Progenitor cell of endocrine pancreas (in vitro differentiated cells): ENCODE results near the gene PRAMEF17. TPM values are rescaled to one million over a fixed set of nuclear protein-coding genes. Genes with fewer than 3 reads are reported as not detected.
"Not testable (repeated sequence)": the region's sequence is repeated elsewhere in the genome, so short reads cannot be mapped to it uniquely, and the experiment has no call there.

Experiments used
- DNase-seq: peaks from one replicate; pipeline ENCODE4 v3.0.0; 2021; ENCODE audit warnings: low spot score; ENCODE audit not compliant: unreplicated experiment
- H3K27ac Mint-ChIP-seq: 2 replicates; pipeline ENCODE4 v1.8.0; 2021; ENCODE audit warnings: mild to moderate bottlenecking, moderate library complexity, mixed read lengths
- H3K27me3 Mint-ChIP-seq: 2 replicates; pipeline ENCODE4 v1.8.0; 2021; ENCODE audit warnings: mixed read lengths
- H3K36me3 Mint-ChIP-seq: 2 replicates; pipeline ENCODE4 v1.8.0; 2022; ENCODE audit warnings: mixed read lengths; ENCODE audit not compliant: insufficient read depth
- H3K4me1 Mint-ChIP-seq: 2 replicates; pipeline ENCODE4 v1.8.0; 2021; ENCODE audit warnings: low read depth, mixed read lengths
- H3K4me3 Mint-ChIP-seq: 2 replicates; pipeline ENCODE4 v1.8.0; 2021; ENCODE audit warnings: low read depth, mild to moderate bottlenecking, moderate library complexity, mixed read lengths
- H3K9me3 Mint-ChIP-seq: 2 replicates; pipeline ENCODE4 v1.8.0; 2021; ENCODE audit warnings: low read depth, mixed read lengths
- CTCF ChIP-seq: fragments of 200-600 bp; sonication (generic); IDR thresholded peaks from one replicate; pipeline ENCODE4 v1.5.0; 2021; ENCODE audit warnings: antibody characterized with exemption, mild to moderate bottlenecking; ENCODE audit not compliant: unreplicated experiment
- total RNA-seq: library from RNA; stranded (reverse); gene quantifications from 2 replicates; pipeline ENCODE4 v1.2.1, GENCODE V29; 2021

Gene PRAMEF17
- total RNA-seq, 1 donor from 2014 or later = not detected

- DNase-seq, H3K27ac Mint-ChIP-seq, H3K27me3 Mint-ChIP-seq, H3K36me3 Mint-ChIP-seq, H3K4me3 Mint-ChIP-seq, H3K4me1 Mint-ChIP-seq: not testable (repeated sequence)
- H3K9me3 Mint-ChIP-seq = peaks cover 34% of the 10 kb centered on the region
Observed at GRCh38 chr1:13394761-13395160, 5.3 kb downstream of the PRAMEF17 start.

GRCh38 chr1:13395311-13395710 is 5.9 kb downstream of the PRAMEF17 start:
- peaks cover 32% of the 10 kb centered on the region for H3K9me3 Mint-ChIP-seq
- not testable (repeated sequence) for H3K4me3 Mint-ChIP-seq, H3K27me3 Mint-ChIP-seq, H3K4me1 Mint-ChIP-seq, H3K27ac Mint-ChIP-seq, H3K36me3 Mint-ChIP-seq, DNase-seq

GRCh38 chr1:13407811-13408210 is 18.4 kb downstream of the PRAMEF17 start:
- no peak for TF ChIP-seq CTCF
- Mint-ChIP-seq H3K27me3 (no peaks in the 10 kb centered on the region), H3K9me3 (peaks cover 31% of the 10 kb centered on the region), H3K4me1 (no peaks in the 10 kb centered on the region), H3K27ac (no peak overlapping the region), H3K36me3 (peaks cover 2% of the 10 kb centered on the region), H3K4me3 (no peak overlapping the region)
- DNase-seq = no peak

GRCh38 chr1:13410150-13410549 is 20.7 kb downstream of the PRAMEF17 start, which contains the start of gene PRAMEF20:
PRAMEF20 (plus strand) TSS chr1:13410450; CDS start chr1:13416355, 5,905 bp downstream.
- not testable (repeated sequence) for H3K4me3 Mint-ChIP-seq, H3K4me1 Mint-ChIP-seq, H3K36me3 Mint-ChIP-seq, DNase-seq, H3K27me3 Mint-ChIP-seq, H3K27ac Mint-ChIP-seq
- H3K9me3 Mint-ChIP-seq = peaks cover 23% of the 10 kb centered on the region

GRCh38 chr1:13430495-13430894 is 41.1 kb downstream of the PRAMEF17 start:
- Mint-ChIP-seq H3K4me1 (no peaks in the 10 kb centered on the region), H3K9me3 (peaks cover 35% of the 10 kb centered on the region), H3K36me3 (no peaks in the 10 kb centered on the region), H3K27ac (no peak overlapping the region), H3K27me3 (no peaks in the 10 kb centered on the region), H3K4me3 (no peak overlapping the region)
- TF ChIP-seq CTCF = no peak
- DNase-seq = no peak

GRCh38 chr1:13432251-13432650 is 42.8 kb downstream of the PRAMEF17 start:
- Mint-ChIP-seq H3K36me3 (no peaks in the 10 kb centered on the region), H3K27me3 (no peaks in the 10 kb centered on the region), H3K4me3 (no peak overlapping the region), H3K9me3 (peaks cover 40% of the 10 kb centered on the region), H3K27ac (no peak overlapping the region), H3K4me1 (no peaks in the 10 kb centered on the region)
- no peak for TF ChIP-seq CTCF
- DNase-seq = no peak

- peaks cover 49% of the 10 kb centered on the region for H3K9me3 Mint-ChIP-seq
- not testable (repeated sequence) for DNase-seq, H3K27ac Mint-ChIP-seq, H3K27me3 Mint-ChIP-seq, H3K4me3 Mint-ChIP-seq, H3K36me3 Mint-ChIP-seq, H3K4me1 Mint-ChIP-seq
Observed at GRCh38 chr1:13433694-13434358, 44.4 kb downstream of the PRAMEF17 start.
